Measurements from ENCODE around the gene CRYBG1.
"Not testable (repeated sequence)": the region's sequence is repeated elsewhere in the genome, so short reads cannot be mapped to it uniquely, and the experiment has no call there.

The CRYBG1 gene

GRCh38 chr6:106555767-106556166, 195.2 kb downstream of the CRYBG1 start:
- no peak for DNase-seq (ENCODE audit: low spot score)

GRCh38 chr6:106556368-106556960, 195.9 kb downstream of the CRYBG1 start:
- peak; percentile 16 for DNase-seq (ENCODE audit: low spot score)

- peak; percentile 61 for DNase-seq (ENCODE audit: low spot score)
Measured at GRCh38 chr6:106557837-106558236, 197.3 kb downstream of the CRYBG1 start.

GRCh38 chr6:106558364-106558763, 197.8 kb downstream of the CRYBG1 start:
- peak; percentile 34 for DNase-seq (ENCODE audit: low spot score)

GRCh38 chr6:106559659-106560058, 199.1 kb downstream of the CRYBG1 start:
- not testable (repeated sequence) for DNase-seq (ENCODE audit: low spot score)

- DNase-seq (ENCODE audit: low spot score) = peak; percentile 50
Measured at GRCh38 chr6:106560996-106561685, 200.6 kb downstream of the CRYBG1 start.

- no peak for DNase-seq (ENCODE audit: low spot score)
Measured at GRCh38 chr6:106561686-106562405, 201.3 kb downstream of the CRYBG1 start.

GRCh38 chr6:106563614-106564013, 203.1 kb downstream of the CRYBG1 start:
- DNase-seq (ENCODE audit: low spot score) = no peak

- DNase-seq (ENCODE audit: low spot score) = no peak
Measured at GRCh38 chr6:106564476-106564875, 204.0 kb downstream of the CRYBG1 start.

GRCh38 chr6:106568530-106568929, 208.0 kb downstream of the CRYBG1 start:
- peak; percentile 35 for DNase-seq (ENCODE audit: low spot score)

GRCh38 chr6:106569428-106569827, 208.9 kb downstream of the CRYBG1 start:
- no peak for DNase-seq (ENCODE audit: low spot score)

GRCh38 chr6:106572436-106572835, 211.9 kb downstream of the CRYBG1 start:
- DNase-seq (ENCODE audit: low spot score) = no peak

- DNase-seq (ENCODE audit: low spot score) = no peak
Measured at GRCh38 chr6:106572875-106573585, 212.5 kb downstream of the CRYBG1 start.

GRCh38 chr6:106574741-106575458, 214.4 kb downstream of the CRYBG1 start:
- DNase-seq (ENCODE audit: low spot score) = peak; percentile 73

GRCh38 chr6:106579281-106579680, 218.8 kb downstream of the CRYBG1 start:
- no peak for DNase-seq (ENCODE audit: low spot score)

- DNase-seq (ENCODE audit: low spot score) = no peak
Measured at GRCh38 chr6:106581468-106581867, 221.0 kb downstream of the CRYBG1 start.

- no peak for DNase-seq (ENCODE audit: low spot score)
Measured at GRCh38 chr6:106586815-106587415, 226.4 kb downstream of the CRYBG1 start.

GRCh38 chr6:106588937-106589336, 228.4 kb downstream of the CRYBG1 start:
- not testable (repeated sequence) for DNase-seq (ENCODE audit: low spot score)

GRCh38 chr6:106591111-106591825, 230.8 kb downstream of the CRYBG1 start:
- peak; percentile 75 for DNase-seq (ENCODE audit: low spot score)

- DNase-seq (ENCODE audit: low spot score) = no peak
Measured at GRCh38 chr6:106599440-106599839, 238.9 kb downstream of the CRYBG1 start.

- no peak for DNase-seq (ENCODE audit: low spot score)
Measured at GRCh38 chr6:106600329-106600728, 239.8 kb downstream of the CRYBG1 start.

All from COLO829 (cell line).